GM21381 (cell line): ENCODE measurements around the gene CTNND1.

Experiments
- ATAC-seq: cut with Tn5 transposase; IDR thresholded peaks from one replicate; pipeline ENCODE4 v1.9.1; 2021; ENCODE audit warnings: mild to moderate bottlenecking, moderate library complexity; ENCODE audit not compliant: unreplicated experiment

Gene CTNND1

DNA sequence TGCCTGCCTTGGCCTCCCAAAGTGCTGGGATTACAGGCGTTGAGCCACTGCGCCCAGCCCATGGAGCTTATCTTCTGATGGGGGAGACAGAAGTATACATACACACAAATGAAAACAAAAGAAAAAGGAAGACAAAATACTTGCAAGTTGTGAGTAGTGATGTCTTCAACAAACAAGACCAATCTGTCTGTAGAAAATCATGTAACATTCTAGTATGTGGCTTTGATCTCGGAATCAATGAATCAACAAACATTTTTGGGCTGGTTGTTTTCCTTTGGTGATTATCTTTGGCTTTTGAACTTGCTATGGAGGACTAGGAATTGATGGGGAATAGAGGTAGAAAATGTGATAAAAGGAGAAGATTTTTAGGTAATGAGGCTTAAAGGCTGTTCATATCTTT, 3.4 kb upstream of the CTNND1 start:
- no peak for ATAC-seq

DNA sequence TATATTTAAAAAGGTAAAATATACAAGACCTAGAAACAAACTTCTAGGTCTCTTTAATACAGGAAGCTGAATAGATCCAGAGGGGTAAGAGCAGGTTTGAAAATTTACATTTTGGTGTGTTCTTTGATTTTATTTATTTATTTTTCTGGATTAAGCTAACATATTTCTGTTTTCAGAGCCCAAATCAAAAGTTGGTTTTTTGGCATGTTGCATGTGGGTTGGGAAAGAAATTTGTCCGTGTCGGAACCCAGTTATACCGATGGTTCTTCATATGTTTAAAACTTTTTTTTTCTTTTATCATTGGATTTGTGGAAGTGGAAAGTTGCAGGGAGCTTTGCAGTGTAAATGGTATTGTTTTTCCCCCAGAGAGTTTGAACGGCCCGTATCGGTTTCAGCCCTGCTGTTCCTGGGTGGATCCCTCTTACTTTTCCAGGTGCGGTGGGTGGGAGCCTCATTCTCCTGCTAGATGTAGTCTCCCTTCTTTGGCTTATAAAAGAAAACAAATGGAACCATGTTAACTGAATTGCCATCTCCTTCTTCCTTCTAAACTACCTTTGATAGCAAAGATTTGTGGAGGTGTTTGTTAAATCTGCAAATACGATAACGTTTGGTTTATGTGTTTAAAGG, 746 bp downstream of the CTNND1 start:
- no peak for ATAC-seq

DNA sequence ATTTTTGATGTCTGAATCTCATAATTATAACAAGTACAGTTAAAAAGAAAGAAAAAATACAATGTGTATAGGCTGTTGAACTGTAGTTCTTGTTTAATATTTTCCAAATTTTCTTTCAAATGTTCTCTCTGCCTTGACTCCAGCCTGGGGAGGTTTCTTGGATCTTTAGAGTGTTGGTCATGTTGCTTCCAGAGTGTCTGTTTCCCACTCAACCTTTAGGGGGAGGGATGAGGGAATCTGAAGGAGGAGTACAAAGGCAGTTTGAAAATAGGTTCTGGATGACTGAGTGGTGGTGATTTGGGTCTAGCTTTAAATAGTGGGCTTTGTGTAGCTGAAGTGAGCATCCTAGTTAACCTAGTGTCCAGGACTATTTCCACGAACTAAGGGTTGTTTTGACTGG, 2.0 kb downstream of the CTNND1 start:
- ATAC-seq = no peak

DNA sequence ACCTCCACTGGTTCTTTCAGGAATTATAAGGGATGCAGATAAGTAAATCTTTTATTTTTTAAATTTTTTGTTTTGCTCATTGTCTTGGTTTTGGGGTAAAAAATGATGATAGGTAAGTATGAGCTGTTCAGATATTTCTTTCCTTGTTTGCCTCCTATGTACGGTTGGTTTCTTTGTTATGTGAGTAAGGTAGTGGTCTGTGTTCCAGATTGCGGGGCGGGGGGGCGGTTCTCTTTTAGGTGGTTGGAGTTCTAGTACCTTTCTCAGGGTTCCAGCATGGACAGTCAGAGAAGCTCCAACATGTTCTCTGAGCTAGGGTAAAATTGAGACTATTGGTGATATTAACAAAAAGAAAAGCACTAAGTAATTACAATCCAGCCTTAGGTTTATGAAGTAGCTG, 2.4 kb downstream of the CTNND1 start:
- no peak for ATAC-seq

DNA sequence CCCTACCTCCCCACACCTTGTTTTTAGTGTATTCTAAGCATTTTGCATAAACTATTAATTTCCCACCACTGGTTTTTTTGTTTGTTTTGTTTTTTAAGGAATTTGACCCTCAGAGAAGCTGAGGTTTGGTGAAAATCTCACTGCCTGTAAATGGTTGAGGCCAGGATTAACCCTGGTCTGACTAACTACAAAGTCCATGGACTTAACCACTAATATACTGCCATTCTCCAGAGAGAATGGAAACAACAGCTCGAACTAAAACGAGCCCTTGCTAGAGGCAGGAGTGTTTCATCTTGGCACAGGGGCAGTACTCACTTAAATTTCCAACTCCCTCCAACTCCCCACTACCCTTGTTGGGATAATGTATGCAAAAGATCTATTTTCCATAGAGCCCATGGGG, 3.0 kb downstream of the CTNND1 start:
- no peak for ATAC-seq

DNA sequence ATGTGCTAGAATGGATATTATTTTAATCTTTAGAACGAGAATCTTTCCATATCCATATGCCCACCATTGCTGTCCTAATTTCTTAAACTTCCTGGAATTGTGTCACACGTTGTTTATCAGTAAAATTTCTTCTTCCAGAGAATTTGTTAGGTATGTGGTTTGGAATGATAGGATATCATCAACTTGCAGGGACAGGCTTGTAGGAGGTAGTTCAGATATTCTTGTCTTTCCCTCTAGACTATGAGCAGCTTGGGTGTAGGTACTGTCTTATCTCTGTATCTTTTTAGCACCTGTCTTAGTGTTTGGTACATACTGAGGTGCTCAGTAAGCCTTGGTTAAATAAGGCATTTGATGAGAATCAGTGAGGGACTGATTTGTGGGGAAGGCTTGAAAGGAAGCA, 3.4 kb downstream of the CTNND1 start:
- no peak for ATAC-seq

DNA sequence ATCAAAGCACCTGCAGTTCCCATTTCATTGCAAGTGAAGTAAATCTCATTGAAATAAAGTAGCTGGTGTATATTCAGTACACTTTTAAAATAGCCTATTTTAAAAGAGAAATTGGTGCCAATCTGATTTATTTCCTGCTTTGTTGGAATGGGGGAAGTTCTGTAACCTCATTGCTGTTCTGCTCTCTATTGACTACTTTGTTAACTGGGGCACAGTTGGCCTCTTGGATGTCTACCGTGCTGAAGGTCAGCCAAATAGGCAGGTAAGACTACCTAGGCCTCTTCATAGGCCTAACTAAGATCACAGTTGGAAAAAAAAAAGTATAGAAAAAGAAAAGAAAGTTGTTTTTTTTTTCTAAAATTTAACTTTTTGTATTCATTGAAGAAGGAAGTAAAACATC, 9.2 kb downstream of the CTNND1 start:
- ATAC-seq = no peak

DNA sequence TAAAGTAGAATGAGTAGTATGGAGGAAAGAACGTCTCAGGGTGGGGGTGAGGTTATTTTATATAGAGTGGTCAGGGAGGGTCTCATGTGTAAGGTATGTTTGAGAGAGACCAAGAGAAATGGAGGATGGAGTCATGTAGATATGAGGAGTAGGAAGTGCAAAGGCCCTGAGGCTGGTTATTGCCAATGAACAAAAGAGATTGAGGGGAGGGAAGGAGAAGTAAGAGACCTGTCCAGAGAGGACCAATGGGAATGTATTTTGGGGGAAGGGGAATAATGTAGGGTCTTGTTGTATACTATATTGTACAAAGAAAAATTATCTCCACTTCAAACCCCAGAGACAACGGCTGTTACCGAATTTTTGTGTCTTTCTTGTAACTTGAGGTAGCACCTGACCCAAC, 9.8 kb downstream of the CTNND1 start:
- ATAC-seq = no peak

DNA sequence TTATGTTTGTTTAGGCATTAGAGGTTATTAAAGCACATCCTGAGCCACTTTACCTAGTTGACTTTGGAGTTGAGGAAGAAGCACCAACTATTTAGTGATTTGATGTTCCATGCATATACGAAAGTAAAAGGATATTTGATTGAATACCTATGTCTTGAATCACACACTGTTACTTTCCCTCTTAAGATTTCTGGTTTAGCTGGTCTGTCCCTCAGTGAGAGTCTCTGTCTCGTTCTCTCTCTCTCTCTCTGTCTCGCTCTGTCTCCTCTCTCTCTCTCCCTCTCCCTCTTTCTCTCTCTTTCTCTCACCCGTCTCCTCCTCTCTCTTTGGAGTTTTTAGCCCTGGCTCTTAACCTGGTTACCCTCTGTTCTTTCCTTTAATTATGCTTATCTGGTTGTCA, 11.0 kb downstream of the CTNND1 start:
- ATAC-seq = no peak

DNA sequence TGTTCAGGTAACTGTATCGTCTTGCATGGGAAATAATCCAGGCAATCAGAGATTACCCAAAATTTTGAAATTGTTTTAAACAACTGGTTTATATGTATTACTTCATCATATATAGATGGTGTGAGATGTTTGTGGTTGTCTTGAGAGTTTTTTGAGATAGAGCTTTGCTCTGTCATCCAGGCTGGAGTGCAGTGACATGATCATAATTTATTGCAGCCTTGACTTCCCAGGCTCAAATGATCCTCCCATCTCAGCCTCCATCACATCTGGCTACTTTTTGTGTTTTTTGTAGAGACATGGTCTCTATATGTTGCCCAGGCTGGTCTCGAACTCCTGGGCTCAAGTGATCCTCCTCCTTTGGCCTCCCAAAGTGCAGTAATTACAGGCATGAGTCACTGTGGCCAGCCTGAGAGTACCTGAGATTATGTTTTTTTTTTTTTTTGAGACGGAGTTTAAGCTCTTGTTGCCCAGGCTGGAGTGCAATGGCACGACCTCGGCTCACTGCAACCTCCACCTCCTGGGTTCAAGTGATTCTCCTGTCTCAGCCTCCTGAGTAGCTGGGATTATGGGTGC, 11.5 kb downstream of the CTNND1 start:
- no peak for ATAC-seq

DNA sequence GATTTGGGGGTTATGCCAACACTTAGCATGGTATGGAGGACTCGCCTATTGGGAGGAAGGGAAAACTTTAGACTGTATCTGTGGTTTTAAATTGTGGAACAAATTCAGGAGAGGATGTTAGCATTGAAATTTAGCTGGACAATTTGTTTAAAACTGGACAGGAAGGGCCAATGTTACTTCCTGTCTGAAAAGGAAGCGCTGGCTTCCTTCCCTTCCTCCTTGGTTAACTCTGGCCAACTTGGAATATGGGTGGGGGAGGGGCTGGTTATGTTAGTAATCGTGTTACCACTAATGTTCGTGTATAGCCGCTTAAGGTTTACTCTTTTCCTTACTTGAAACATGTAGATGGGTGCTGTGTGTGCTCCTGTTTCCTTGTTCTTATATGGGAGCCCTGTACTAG, 13.9 kb downstream of the CTNND1 start:
- ATAC-seq = no peak

DNA sequence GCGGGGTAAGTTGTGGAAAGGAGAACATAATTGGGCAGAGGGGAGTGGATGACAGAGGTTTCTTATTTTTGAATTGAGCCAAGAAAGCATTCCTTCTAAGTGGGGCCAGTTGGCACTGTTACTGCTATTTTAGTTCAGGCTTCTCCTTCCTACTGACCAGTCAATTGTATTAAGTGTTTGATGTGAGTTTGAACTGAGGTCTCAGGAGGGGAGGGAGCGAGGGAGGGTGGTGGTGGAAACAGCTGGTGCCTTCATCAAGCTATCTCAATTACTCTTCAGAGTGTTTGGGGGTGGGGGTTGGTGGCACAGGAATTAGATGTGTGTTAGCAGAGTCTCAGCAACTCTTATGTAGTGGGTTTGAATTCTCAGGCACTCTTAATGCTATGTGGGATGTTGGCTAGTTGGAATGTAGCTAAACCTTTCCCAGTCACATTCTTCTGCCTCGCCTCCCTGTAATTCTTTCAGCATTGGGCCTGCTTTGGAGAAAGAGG, 14.5 kb downstream of the CTNND1 start:
- ATAC-seq = no peak

DNA sequence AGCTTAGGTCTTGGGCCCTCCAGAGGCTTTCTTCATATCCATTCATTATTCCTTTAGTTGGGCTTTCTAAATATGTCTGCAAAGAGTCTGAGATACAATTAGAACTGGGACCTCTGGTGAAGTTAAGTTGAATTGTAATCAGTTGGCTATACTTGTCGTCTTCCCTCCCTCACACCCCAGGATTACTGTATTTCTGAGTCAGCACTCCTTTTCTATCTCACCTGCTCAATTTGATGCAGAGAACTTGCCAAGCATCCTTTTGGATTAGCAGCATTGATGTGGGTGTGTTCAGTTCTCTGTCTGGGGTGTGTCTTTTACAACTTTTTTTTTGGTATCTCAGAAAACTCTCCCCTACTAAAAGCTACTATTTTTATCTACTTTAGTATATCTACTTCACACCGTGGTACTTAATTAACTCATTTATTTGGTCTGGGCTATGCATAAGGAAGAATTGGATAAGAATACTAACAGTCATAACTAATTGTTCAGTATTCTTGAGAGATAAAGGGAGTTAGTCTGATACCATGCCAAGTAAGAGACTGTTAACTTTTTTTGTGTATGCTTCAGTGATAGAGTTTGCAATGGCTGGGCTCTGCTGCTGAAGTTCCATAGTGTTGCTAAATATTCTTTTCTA, 15.1 kb downstream of the CTNND1 start:
- ATAC-seq = no peak

DNA sequence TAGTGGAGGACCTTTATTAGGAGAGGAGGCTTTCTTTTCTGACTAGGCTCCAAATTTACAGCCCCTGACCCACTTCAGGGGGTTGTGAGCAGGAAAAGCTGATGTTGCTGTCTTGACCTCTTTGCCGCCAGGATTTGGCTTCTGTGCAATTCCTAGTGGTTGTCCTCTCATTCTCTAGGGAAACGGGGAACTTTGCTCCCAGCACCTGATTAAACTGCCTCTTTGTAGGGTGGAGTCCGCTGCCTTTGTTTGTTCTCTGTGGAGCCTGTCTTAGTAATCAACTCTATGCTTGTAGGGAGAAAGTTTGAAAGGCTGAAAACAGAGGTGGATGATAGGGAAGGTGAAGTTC, 16.3 kb downstream of the CTNND1 start:
- ATAC-seq = no peak

DNA sequence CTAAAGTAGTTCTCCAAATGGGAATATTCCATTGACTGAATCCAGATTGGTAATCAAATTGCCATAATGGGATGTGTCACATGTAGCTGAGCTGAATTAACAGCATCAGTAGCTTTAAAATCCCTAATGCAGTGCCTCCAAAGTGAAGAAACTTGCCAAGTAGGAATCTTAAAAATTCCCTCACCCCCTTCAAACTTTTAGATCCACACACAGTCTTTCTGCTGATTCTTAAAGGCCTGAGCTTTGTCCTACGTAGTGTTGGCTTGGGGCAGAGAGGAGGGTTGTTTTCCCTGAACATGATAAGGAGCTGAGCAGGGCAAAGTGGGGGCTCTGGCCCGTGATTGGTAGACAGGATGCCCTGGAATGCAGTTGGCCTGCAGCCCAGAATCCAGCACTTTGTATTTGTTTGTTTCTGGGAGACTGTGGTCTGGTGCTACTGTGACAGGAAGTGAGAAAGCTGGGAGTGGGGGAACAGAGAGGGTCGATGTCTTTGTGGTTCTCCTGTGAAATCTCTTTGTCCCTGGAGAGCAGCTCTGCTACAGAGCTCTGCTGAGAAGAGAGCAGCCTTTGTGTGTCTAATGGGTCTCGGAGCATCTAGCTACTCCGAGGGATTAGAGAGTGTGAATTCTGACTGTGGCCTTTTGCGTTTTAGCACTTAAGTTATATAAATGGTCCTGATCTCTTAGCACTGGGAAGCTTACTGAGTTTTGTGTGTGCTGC, 16.9 kb downstream of the CTNND1 start:
- ATAC-seq = no peak

DNA sequence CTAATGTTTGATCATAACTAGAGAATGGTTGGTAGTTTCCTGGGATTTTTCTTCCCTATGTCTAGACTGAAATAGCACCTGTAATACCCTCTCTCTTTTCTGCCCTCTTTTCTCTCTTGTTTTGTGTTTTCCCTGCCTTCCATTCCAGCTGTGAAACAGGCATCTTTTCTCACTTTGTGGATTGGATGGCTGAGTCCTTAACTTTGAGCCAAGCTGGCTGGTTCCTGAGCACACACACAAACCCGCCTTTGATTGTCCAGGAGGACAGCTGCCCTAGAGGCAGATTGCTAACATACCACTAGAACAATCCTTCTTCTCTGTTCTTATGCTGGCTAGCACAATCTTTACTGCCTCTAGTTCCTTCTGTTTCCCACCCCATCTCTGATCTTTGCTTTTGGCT, 17.7 kb downstream of the CTNND1 start:
- ATAC-seq = no peak

DNA sequence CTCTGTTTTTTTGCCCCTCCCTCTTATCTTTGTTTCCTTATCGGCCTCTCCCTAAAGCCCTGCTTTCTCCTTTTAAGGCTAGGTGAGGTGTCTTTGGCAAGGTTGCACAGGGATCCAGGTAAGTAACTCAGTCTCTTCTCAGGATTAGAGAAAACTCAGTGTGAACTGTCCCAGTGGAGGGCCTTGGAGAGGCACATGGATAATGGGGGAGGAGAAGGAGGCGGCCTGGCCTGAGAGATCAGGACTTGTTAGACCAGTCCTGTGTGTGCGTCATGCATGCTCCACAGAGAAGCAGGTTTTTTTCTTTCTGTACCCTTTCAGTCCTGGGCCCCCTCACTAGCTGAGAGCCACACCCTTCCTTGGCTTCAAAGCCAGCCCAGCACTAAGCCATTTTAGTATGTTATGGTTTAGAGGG, 19.9 kb downstream of the CTNND1 start:
- no peak for ATAC-seq

DNA sequence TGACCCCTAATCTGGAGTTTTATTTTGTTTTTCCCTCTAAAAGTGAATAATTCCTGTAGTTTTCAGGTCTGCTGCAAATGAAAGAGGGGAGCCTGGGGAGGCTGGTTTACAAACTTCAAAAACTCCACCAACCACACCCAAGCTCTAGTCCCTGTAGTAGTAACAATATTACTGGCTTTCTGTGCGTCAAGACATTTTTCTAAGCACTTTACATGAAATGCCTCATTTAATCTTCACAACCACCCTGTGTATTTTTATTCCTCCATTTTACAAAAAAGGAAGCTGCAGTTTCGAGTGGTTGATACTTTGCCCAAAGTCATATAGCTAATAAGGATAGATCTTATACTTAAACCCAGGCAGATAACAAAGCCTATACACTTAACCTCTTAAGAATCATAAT, 23.5 kb downstream of the CTNND1 start:
- ATAC-seq = no peak

DNA sequence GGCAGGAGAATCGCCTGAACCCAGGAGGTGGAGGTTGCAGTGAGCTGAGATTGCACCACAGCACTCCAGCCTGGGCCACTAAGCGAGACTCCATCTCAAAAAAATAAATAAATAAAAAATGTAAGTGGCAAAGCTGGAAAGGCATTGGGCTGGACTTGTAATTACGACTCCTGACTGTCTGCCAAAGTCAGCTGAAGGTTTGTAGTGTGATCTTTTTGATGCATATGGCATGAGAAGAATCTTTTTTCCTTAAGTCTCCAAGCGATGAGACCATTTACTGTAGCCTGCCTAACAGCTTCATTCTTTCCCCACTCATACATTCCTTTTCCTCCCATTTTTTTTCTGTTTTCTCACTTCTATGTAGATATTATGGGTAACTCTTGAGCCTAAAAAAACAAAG, 24.8 kb downstream of the CTNND1 start:
- ATAC-seq = no peak

DNA sequence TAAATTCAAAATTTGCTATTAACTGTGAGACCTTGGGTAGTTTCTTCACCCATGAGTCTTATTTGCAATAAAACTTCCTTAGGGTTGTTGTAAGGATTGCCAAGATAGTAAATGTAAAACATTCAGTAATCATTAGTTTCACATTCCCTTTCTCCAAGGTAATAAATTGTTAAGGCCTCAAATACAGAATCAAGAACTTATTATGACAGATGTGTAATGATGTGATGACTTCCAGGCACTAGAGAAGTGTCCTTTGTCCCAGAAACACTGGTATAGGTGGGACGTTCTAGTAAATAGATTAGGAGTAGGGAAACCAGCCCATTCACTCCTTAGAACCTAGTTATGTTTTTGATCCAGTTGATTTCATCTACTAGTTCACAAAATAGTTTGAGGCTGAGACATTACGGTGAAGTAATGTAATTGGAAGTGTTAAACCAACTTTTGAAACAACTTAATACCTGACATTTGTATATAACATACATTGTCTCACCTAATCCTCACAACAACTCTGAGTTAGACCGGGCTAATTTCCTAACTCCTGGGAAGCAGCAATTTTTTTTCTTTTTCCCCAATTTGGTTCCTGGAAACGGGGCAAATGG, 25.5 kb downstream of the CTNND1 start:
- ATAC-seq = no peak

DNA sequence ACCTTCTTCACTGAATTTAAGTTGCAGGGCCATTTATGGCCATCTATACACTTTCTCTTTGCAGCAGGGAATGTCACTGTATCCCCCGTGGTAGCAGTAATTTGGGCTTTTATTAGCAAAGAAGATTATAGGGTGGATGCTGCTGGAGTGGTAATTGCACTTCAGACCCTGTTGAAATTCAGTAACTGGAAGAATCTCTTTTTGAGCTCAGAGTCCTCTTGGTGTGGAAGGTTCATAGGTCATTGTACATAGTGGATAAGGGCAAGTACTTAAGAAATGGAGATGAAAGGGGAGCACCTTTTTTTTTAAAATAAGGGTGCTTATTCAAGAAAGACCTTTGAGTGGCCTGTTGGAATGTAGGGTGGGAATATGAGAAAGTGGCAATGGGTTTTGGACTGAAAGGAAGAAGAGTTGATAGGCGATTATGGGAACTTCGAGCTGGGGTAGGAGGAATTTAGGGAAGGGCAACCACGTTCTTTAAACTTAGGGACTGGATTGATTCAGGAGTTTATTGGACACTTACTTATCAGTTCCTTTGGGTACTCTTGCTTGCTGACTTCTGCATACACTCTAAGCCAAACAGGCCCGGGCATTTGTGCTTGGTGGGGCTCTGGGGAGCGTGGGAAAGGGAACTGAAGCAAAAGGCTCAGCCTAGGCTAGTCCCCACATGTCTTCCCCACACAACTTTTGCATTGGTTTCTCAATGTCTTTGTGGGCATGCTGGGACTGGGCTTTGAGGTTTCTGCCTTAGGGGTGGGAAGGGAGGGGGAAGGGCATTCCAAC, 26.5 kb downstream of the CTNND1 start:
- no peak for ATAC-seq
